Activated CD8-positive, alpha-beta T cell treated with anti-CD3 and anti-CD28 coated beads for 36 hours (primary cell): ENCODE results near the gene ZMYND10. TPM values are rescaled to one million over a fixed set of nuclear protein-coding genes. Genes with fewer than 3 reads are reported as not detected.

ENCODE experiments used
- ATAC-seq: fragments of 200-7000 bp; cut with Tn5 transposase; one replicate; pipeline ENCODE4 v1.10.0; 2021; ENCODE audit warnings: mild to moderate bottlenecking, moderate library complexity
- CTCF ChIA-PET: fragments of 350-600 bp; sonication (Branson Sonifier 250); formaldehyde crosslinking; loops from one replicate; lab custom pipeline; 2021; ENCODE audit warnings: antibody characterized with exemption; lab: Charles Lee
- POLR2A ChIA-PET: fragments of 350-600 bp; sonication (Branson Sonifier 250); formaldehyde crosslinking; loops from one replicate; lab custom pipeline; 2021; ENCODE audit warnings: antibody characterized with exemption; lab: Charles Lee
- DNase-seq: peaks from one replicate; pipeline ENCODE4 v3.0.0-alpha.2; 2020
- H3K27ac Mint-ChIP-seq: one replicate; pipeline ENCODE4 v1.8.0; 2021; ENCODE audit warnings: mild to moderate bottlenecking, mixed read lengths
- H3K27me3 Mint-ChIP-seq: one replicate; pipeline ENCODE4 v1.8.0; 2021; ENCODE audit warnings: mixed read lengths
- H3K36me3 Mint-ChIP-seq: one replicate; pipeline ENCODE4 v1.8.0; 2021; ENCODE audit warnings: low read depth, mixed read lengths
- H3K4me1 Mint-ChIP-seq: one replicate; pipeline ENCODE4 v1.8.0; 2021; ENCODE audit warnings: low read depth, mixed read lengths
- H3K4me3 Mint-ChIP-seq: one replicate; pipeline ENCODE4 v1.8.0; 2021; ENCODE audit warnings: mild to moderate bottlenecking, moderate library complexity, mixed read lengths
- H3K9me3 Mint-ChIP-seq: one replicate; pipeline ENCODE4 v1.8.0; 2021; ENCODE audit warnings: mixed read lengths
- intact Hi-C: fragments of 100-400 bp; cut with micrococcal nuclease; formaldehyde crosslinking; loops from one replicate; pipeline ENCODE4 v1.10.0; 2022
- total RNA-seq, 2 experiments: library from RNA; stranded (reverse); gene quantifications; one replicate each; pipeline ENCODE4 v1.2.3, GENCODE V29; 2021
- TF ChIP-seq, protein P1 (sequence below): fragments of 200-600 bp; IDR thresholded peaks from one replicate; pipeline ENCODE4 v1.8.0; 2022; ENCODE audit warnings: antibody characterized with exemption, mild to moderate bottlenecking

ZMYND10 gene
- total RNA-seq, 2 experiments from 2014 or later: 1.5 to 2.6 TPM

- Mint-ChIP-seq H3K36me3 (no peaks in the 10 kb centered on the region), H3K4me1 (no peaks in the 10 kb centered on the region), H3K27me3 (no peaks in the 10 kb centered on the region), H3K4me3 (no peak overlapping the region), H3K27ac (no peak overlapping the region), H3K9me3 (no peaks in the 10 kb centered on the region)
- CTCF ChIA-PET: no interaction called here
- ATAC-seq: no peak
- intact Hi-C loops: no loop called here
- no peak for DNase-seq
- TF ChIP-seq, protein P1, sequence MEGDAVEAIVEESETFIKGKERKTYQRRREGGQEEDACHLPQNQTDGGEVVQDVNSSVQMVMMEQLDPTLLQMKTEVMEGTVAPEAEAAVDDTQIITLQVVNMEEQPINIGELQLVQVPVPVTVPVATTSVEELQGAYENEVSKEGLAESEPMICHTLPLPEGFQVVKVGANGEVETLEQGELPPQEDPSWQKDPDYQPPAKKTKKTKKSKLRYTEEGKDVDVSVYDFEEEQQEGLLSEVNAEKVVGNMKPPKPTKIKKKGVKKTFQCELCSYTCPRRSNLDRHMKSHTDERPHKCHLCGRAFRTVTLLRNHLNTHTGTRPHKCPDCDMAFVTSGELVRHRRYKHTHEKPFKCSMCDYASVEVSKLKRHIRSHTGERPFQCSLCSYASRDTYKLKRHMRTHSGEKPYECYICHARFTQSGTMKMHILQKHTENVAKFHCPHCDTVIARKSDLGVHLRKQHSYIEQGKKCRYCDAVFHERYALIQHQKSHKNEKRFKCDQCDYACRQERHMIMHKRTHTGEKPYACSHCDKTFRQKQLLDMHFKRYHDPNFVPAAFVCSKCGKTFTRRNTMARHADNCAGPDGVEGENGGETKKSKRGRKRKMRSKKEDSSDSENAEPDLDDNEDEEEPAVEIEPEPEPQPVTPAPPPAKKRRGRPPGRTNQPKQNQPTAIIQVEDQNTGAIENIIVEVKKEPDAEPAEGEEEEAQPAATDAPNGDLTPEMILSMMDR: no peak
- POLR2A ChIA-PET: no interaction called here
These were observed 37.2 kb upstream of the ZMYND10 start for GRCh38 chr3:50382722-50383121.

DNA sequence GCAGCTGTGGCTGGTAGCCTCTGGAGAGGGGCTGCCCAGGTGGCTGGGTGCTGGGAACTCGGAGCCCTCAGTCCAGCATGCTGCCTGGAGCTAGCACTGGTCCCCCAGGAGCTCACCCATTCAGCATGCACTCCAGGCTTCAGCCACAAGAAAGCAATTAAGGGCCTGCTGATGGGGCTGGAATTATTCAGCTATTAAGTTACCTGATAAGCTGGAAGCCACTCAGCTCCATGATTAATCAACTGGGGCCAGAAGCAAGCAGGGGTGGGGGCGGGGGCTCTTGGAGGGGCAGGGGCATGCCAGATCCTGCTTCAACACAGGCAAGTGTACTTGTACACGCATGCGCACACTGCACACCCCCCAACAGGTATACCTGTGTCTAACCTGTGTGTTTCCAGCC, 35.9 kb upstream of the ZMYND10 start:
- ChIA-PET CTCF (interaction anchor here (1.1 to 1.2 kb wide), 3 partner anchors 137 to 295 kb away, joined by 3 to 5 read pairs (median 4); no protein-coding TSS in a partner anchor), POLR2A (no interaction called here)
- H3K27ac Mint-ChIP-seq: no peak overlapping the region
- no peaks in the 10 kb centered on the region for H3K9me3 Mint-ChIP-seq
- DNase-seq (no peak), ATAC-seq (no peak)
- TF ChIP-seq, protein P1: no peak
- no peak overlapping the region for H3K4me3 Mint-ChIP-seq
- no peaks in the 10 kb centered on the region for H3K4me1 Mint-ChIP-seq
- no peaks in the 10 kb centered on the region for H3K27me3 Mint-ChIP-seq
- no peaks in the 10 kb centered on the region for H3K36me3 Mint-ChIP-seq
- intact Hi-C loops: no loop called here

DNA sequence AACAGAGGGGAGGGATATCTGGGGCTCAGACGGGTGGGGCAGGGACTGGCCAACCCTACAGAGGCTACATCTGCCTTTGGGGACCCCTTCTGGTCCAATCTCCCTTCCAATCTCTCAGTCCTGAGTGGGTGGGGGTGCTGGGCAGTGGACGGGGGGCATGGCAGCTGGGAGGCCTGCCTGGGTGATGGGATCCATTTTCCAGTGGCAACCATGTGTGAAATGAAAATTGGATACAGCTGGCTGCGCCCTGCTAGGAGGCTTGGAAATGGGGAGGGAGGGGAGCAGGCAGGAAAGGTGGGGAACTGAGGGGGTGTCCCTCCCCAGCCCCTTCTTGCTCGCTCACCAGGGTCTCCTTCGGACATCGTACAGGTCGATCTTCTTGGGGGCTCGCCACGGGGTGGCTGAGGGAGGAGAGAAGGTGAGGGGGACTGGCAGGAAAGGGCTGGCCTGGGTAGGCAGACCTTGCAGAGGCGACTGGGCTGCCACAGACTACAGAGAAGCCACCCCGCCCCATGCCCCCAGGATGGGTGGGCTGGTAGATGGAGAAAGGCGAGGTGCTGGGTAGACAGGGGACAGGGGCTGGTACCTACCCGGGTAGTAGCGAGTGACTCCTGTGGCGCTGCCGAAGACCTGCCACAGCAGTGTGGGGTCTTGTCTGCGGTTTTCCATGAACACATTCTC, 35.0 kb upstream of the ZMYND10 start:
- DNase-seq (no peak), ATAC-seq (no peak)
- intact Hi-C loops: no loop called here
- ChIA-PET POLR2A (no interaction called here), CTCF (interaction anchor here (1.1 to 1.2 kb wide), 3 partner anchors 138 to 296 kb away, joined by 3 to 5 read pairs (median 4); no protein-coding TSS in a partner anchor)
- Mint-ChIP-seq H3K27me3 (no peaks in the 10 kb centered on the region), H3K4me1 (no peaks in the 10 kb centered on the region), H3K27ac (no peak overlapping the region), H3K9me3 (no peaks in the 10 kb centered on the region), H3K36me3 (no peaks in the 10 kb centered on the region), H3K4me3 (no peak overlapping the region)
- TF ChIP-seq, protein P1: no peak

DNA sequence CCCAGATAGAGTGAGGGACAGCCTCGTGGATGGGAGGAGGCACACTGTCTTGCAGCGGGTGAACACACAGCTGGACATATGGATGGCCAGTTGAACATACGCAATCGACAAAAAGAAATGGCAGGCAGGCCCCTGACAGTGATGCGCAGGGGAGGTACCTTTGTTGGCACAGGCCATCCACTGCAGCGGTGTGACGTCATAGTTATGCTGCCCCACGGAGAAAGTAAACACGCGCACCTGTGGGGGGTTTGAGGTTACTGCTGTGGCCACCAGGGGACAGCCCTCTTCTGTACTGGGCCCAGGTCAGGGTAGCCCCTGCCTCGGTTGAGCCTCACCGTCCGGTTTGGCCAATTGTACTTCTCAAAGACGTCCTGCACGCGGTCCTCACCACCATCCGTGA, 33.2 kb upstream of the ZMYND10 start:
- intact Hi-C loops: no loop called here

DNA sequence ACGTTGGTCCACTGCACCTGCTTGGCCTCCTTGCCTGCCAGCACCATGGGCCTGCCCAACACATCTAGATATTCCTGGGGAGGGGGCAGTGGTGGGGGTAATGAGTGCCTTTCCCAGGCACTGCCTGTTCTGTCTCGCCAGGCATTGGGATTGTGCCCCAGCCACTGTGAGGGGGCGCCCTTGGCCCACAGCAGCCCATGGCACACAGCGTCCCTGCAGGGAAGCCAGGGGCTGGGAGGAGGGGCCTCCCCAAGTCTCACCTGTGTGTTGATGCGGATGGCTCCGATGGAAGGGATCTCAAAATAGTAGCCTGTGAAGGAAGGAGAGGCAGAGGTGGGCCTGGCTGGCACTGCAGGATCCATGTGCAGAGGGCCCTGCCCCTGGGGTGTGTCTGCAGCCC, 32.5 kb upstream of the ZMYND10 start:
- H3K27ac Mint-ChIP-seq: no peak overlapping the region
- intact Hi-C loops: no loop called here
- ATAC-seq (no peak), DNase-seq (no peak)
- H3K9me3 Mint-ChIP-seq: no peaks in the 10 kb centered on the region
- H3K36me3 Mint-ChIP-seq: no peaks in the 10 kb centered on the region
- TF ChIP-seq, protein P1: no peak
- H3K4me3 Mint-ChIP-seq: no peak overlapping the region
- ChIA-PET CTCF (no interaction called here), POLR2A (no interaction called here)
- peaks cover 3% of the 10 kb centered on the region for H3K4me1 Mint-ChIP-seq
- no peaks in the 10 kb centered on the region for H3K27me3 Mint-ChIP-seq

More for the DNA sequence above, 33.2 kb upstream of the ZMYND10 start:
- no peak overlapping the region for H3K27ac Mint-ChIP-seq
- no peak overlapping the region for H3K4me3 Mint-ChIP-seq
- ChIA-PET POLR2A (no interaction called here), CTCF (no interaction called here)
- no peaks in the 10 kb centered on the region for H3K9me3 Mint-ChIP-seq
- no peaks in the 10 kb centered on the region for H3K27me3 Mint-ChIP-seq
- TF ChIP-seq, protein P1: no peak
- ATAC-seq (no peak), DNase-seq (no peak)
- no peaks in the 10 kb centered on the region for H3K36me3 Mint-ChIP-seq
- H3K4me1 Mint-ChIP-seq: no peaks in the 10 kb centered on the region
